Right lobe of liver (tissue), 4 donors: ENCODE results near the gene TMEM225B.

Experiments
- CTCF ChIP-seq, 4 donors: fragments of 200-600 bp in 3 of 4; fragments of 450-650 bp in 1 of 4; IDR thresholded peaks; one replicate each; pipeline versions ENCODE4 v1.5.1 to v1.8.0; 2016 to 2022; ENCODE audit warnings: antibody characterized with exemption in 4 of 4, mild to moderate bottlenecking in 2 of 4
- POLR2A ChIP-seq: fragments of 450-650 bp; IDR thresholded peaks from one replicate; pipeline ENCODE4 v1.6.1; 2017; ENCODE audit warnings: antibody characterized with exemption, mild to moderate bottlenecking
- donor health status: DM: no; HTN: no; CAD: no.
- donor health status: DM: no; HTN: no; CAD: no.
- donor health status: DM: no; HTN: yes; CAD: no.

- TF ChIP-seq CTCF (IDR thresholded peaks at IDR 0.05) (no peak), POLR2A (no peak)
Observed at GRCh38 chr7:99559175-99559915, 38.7 kb upstream of the TMEM225B start.
